Gastrocnemius medialis (tissue), 4 donors: ENCODE measurements around the gene RAD51B. TPM values are rescaled to one million over a fixed set of nuclear protein-coding genes. Genes with fewer than 3 reads are reported as not detected.

Source experiments
- ATAC-seq, 2 donors: fragments of 150-250 bp; one replicate each; pipeline ENCODE4 v1.9.1; 2016
- DNase-seq, 2 donors: peaks; one replicate each; pipeline ENCODE4 v3.0.0-alpha.2; 2019
- H3K27ac ChIP-seq, 4 donors: fragments of 200-600 bp; sonication (generic); 1 replicate in 1 of 4; 2 replicates in 3 of 4; pipeline ENCODE4 v1.5.1; 2016 to 2018; ENCODE audit warnings: mild to moderate bottlenecking in 2 of 4, moderate library complexity in 1 of 4
- H3K27me3 ChIP-seq, 3 donors: fragments of 200-600 bp; sonication (generic) in 2 of 3; 1 replicate in 1 of 3; 2 replicates in 2 of 3; pipeline versions ENCODE4 v1.5.1 to v1.6.0; 2016 to 2019; ENCODE audit warnings: mild to moderate bottlenecking in 1 of 3, moderate library complexity in 1 of 3
- H3K36me3 ChIP-seq, 2 donors: fragments of 200-600 bp; sonication (generic) in 1 of 2; one replicate each; pipeline ENCODE4 v1.5.1; 2017 to 2018
- H3K4me1 ChIP-seq, 2 donors: fragments of 200-600 bp; sonication (generic) in 1 of 2; one replicate each; pipeline ENCODE4 v1.5.1; 2016 to 2017; ENCODE audit warnings: mild to moderate bottlenecking in 2 of 2
- H3K4me3 ChIP-seq, 4 donors: fragments of 200-600 bp; sonication (generic) in 3 of 4; 1 replicate in 1 of 4; 2 replicates in 3 of 4; pipeline ENCODE4 v1.5.1; 2016 to 2019; ENCODE audit warnings: mild to moderate bottlenecking in 2 of 4
- H3K9me3 ChIP-seq, 3 donors: fragments of 200-600 bp; sonication (generic) in 2 of 3; 1 replicate in 1 of 3; 2 replicates in 2 of 3; pipeline ENCODE4 v1.5.1; 2016 to 2019
- CTCF ChIP-seq, 5 experiments: fragments of 450-650 bp in 3 of 5; fragments of 200-600 bp in 2 of 5; sonication (generic) in 2 of 5; IDR thresholded peaks in 4 of 5; conservative IDR thresholded peaks in 1 of 5; 1 replicate in 4 of 5; 2 replicates in 1 of 5; pipeline ENCODE4 v1.5.1; 2016 to 2019; ENCODE audit warnings: antibody characterized with exemption in 5 of 5, mild to moderate bottlenecking in 3 of 5, moderate library complexity in 3 of 5
- POLR2A ChIP-seq, 2 donors: fragments of 450-650 bp; IDR thresholded peaks; one replicate each; pipeline ENCODE4 v1.6.1; 2017; ENCODE audit warnings: antibody characterized with exemption in 2 of 2, mild to moderate bottlenecking in 2 of 2, moderate library complexity in 2 of 2
- in situ Hi-C, 4 donors: fragments of 200-750 bp; cut with MboI; loops; one replicate each; pipeline versions ENCODE4 v1.15.0 to v1.8.0; 2017; ENCODE audit warnings: low sequenced_read_pairs in 4 of 4
- intact Hi-C: fragments of 100-400 bp; cut with DNase I; formaldehyde crosslinking; loops from one replicate; pipeline ENCODE4 v1.15.1; 2023; ENCODE audit warnings: low total_unique reads
- total RNA-seq, 4 donors: library from RNA; depleted of rRNA; stranded (reverse); fragments of >200 nt; gene quantifications; one replicate each; pipeline versions ENCODE4 v1.1.0 to v1.2.3, GENCODE V29; 2016

Gene RAD51B
- total RNA-seq, 4 donors from 2014 or later: 1.6 to 3.3 (median 2.4) TPM

- in situ Hi-C loops (loop anchor here in 1 of 4 donors (25.0 kb wide), 1 partner anchor 586 kb away; no protein-coding TSS in a partner anchor), intact Hi-C loops (loop anchor here (5.0 kb wide), 1 partner anchor 139 kb away; no protein-coding TSS in a partner anchor)
Measured at GRCh38 chr14:68523326-68523610, 703.7 kb downstream of the RAD51B start.

GRCh38 chr14:68523989-68524725, 704.6 kb downstream of the RAD51B start:
- no peak overlapping the region for H3K4me3 ChIP-seq
- no peaks in the 10 kb centered on the region for H3K36me3 ChIP-seq
- no peaks in the 10 kb centered on the region for H3K9me3 ChIP-seq
- no peak for TF ChIP-seq POLR2A (IDR thresholded peaks at IDR 0.05)
- TF ChIP-seq CTCF (IDR thresholded peaks at IDR 0.05 in 4 of 5, conservative IDR thresholded peaks at IDR 0.05 in 1 of 5): peak in 4 of 5 experiments; percentile 28 to 41 (median 36)
- DNase-seq: peak in 1 of 2 donors; percentile 45
- H3K27me3 ChIP-seq: no peaks in the 10 kb centered on the region
- intact Hi-C loops: loop anchor here (5.0 kb wide), 1 partner anchor 138 kb away; no protein-coding TSS in a partner anchor
- peaks cover 3 to 48% of the 10 kb centered on the region in 2 donors for H3K4me1 ChIP-seq
- peak overlapping the region in 3 of 4 donors; percentile 24 to 53 (median 44) for H3K27ac ChIP-seq
- in situ Hi-C loops: loop anchor here in 1 of 4 donors (25.0 kb wide), 1 partner anchor 587 kb away; no protein-coding TSS in a partner anchor
- peak in 1 of 2 donors; percentile 56 for ATAC-seq

More at GRCh38 chr14:68523326-68523610, 703.7 kb downstream of the RAD51B start:
- DNase-seq: no peak
- peak overlapping the region; percentile 10 to 53 (median 52) for H3K27ac ChIP-seq
- no peaks in the 10 kb centered on the region for H3K9me3 ChIP-seq
- TF ChIP-seq POLR2A (IDR thresholded peaks at IDR 0.05): no peak
- H3K27me3 ChIP-seq: no peaks in the 10 kb centered on the region
- H3K4me1 ChIP-seq: peaks cover 12 to 57% of the 10 kb centered on the region in 2 donors
- no peak for ATAC-seq
- H3K4me3 ChIP-seq: no peak overlapping the region
- H3K36me3 ChIP-seq: no peaks in the 10 kb centered on the region

- peaks cover 0 to 2% (median 0%) of the 10 kb centered on the region in 3 donors for H3K9me3 ChIP-seq
- no peak overlapping the region for H3K27ac ChIP-seq
- in situ Hi-C loops: loop anchor here in 1 of 4 donors (25.0 kb wide), 1 partner anchor 262 kb away; the partner anchor contains the start of gene ZFP36L1
- H3K36me3 ChIP-seq: no peaks in the 10 kb centered on the region
- TF ChIP-seq CTCF (IDR thresholded peaks at IDR 0.05 in 4 of 5, conservative IDR thresholded peaks at IDR 0.05 in 1 of 5) (no peak), POLR2A (IDR thresholded peaks at IDR 0.05) (no peak)
- DNase-seq (no peak), ATAC-seq (no peak)
- H3K4me1 ChIP-seq: peaks cover 0 to 39% of the 10 kb centered on the region in 2 donors
- H3K27me3 ChIP-seq: no peaks in the 10 kb centered on the region
- intact Hi-C loops: no loop called here
- no peak overlapping the region for H3K4me3 ChIP-seq
Measured at GRCh38 chr14:68525516-68525915, 705.9 kb downstream of the RAD51B start.

GRCh38 chr14:68526512-68527091, 707.0 kb downstream of the RAD51B start:
- intact Hi-C loops (no loop called here), in situ Hi-C loops (loop anchor here in 1 of 4 donors (25.0 kb wide), 1 partner anchor 261 kb away; the partner anchor contains the start of gene ZFP36L1)
- Histone ChIP-seq H3K36me3 (no peaks in the 10 kb centered on the region), H3K9me3 (peaks cover 0 to 4% (median 3%) of the 10 kb centered on the region in 3 donors), H3K27ac (peak overlapping the region in 3 of 4 donors; percentile 30 to 57 (median 36)), H3K27me3 (no peaks in the 10 kb centered on the region), H3K4me1 (peaks cover 0 to 32% of the 10 kb centered on the region in 2 donors), H3K4me3 (no peak overlapping the region)
- ATAC-seq (no peak), DNase-seq (peak in 1 of 2 donors; percentile 37)
- TF ChIP-seq POLR2A (IDR thresholded peaks at IDR 0.05) (no peak), CTCF (IDR thresholded peaks at IDR 0.05 in 4 of 5, conservative IDR thresholded peaks at IDR 0.05 in 1 of 5) (no peak)
